Mesenchymal stem cell (in vitro differentiated cells and primary cell): Measurements from ENCODE around the gene CYP2W1.
"Not testable (repeated sequence)": the region's sequence is repeated elsewhere in the genome, so short reads cannot be mapped to it uniquely, and the experiment has no call there.

ENCODE experiments used
- DNase-seq: peaks from one replicate; pipeline ENCODE4 v3.0.0-alpha.2; 2013
- H2AFZ ChIP-seq: one replicate; pipeline ENCODE4 v1.6.1; 2013; ENCODE audit warnings: low read depth, mild to moderate bottlenecking, control low read depth, inconsistent platforms, low read length, moderate library complexity
- H2AK5ac ChIP-seq: 2 replicates; pipeline ENCODE4 v1.6.1; 2013; ENCODE audit warnings: low read length, moderate library complexity, mild to moderate bottlenecking, inconsistent platforms; ENCODE audit not compliant: severe bottlenecking
- H2BK120ac ChIP-seq: one replicate; pipeline ENCODE4 v1.6.1; 2013; ENCODE audit warnings: low read depth, mild to moderate bottlenecking, inconsistent platforms, low read length, moderate library complexity
- H2BK12ac ChIP-seq, 2 experiments: one replicate each; pipeline ENCODE4 v1.6.1; 2013; ENCODE audit warnings: inconsistent platforms in 2 of 2, low read length in 2 of 2, mild to moderate bottlenecking in 2 of 2, moderate library complexity in 2 of 2, control low read depth in 1 of 2
- H2BK15ac ChIP-seq: one replicate; pipeline ENCODE4 v1.6.1; 2013; ENCODE audit warnings: mild to moderate bottlenecking, low read depth, inconsistent platforms; ENCODE audit not compliant: poor library complexity, severe bottlenecking
- H2BK5ac ChIP-seq: 2 replicates; pipeline ENCODE4 v1.6.1; 2013; ENCODE audit warnings: low read depth, mild to moderate bottlenecking, low read length, control low read depth, inconsistent platforms; ENCODE audit not compliant: poor library complexity, severe bottlenecking
- H3K14ac ChIP-seq, 2 experiments: one replicate each; pipeline ENCODE4 v1.6.1; 2013; ENCODE audit warnings: inconsistent platforms in 2 of 2, low read length in 2 of 2, control low read depth in 1 of 2, mild to moderate bottlenecking in 1 of 2, moderate library complexity in 1 of 2
- H3K18ac ChIP-seq, 2 experiments: one replicate each; pipeline ENCODE4 v1.6.1; 2013; ENCODE audit warnings: inconsistent platforms in 2 of 2, low read length in 2 of 2, control low read depth in 1 of 2, low read depth in 1 of 2, mild to moderate bottlenecking in 1 of 2
- H3K23ac ChIP-seq, 2 experiments: one replicate each; pipeline ENCODE4 v1.6.1; 2013; ENCODE audit warnings: inconsistent platforms in 2 of 2, low read length in 2 of 2, mild to moderate bottlenecking in 2 of 2, moderate library complexity in 2 of 2, control low read depth in 1 of 2
- H3K27ac ChIP-seq: 2 replicates; pipeline ENCODE4 v1.5.1; 2013; ENCODE audit warnings: mild to moderate bottlenecking, moderate library complexity, low read length, control low read depth, inconsistent platforms; ENCODE audit not compliant: poor library complexity, severe bottlenecking
- H3K27me3 ChIP-seq, 2 experiments: 2 replicates each; pipeline versions ENCODE4 v1.6.1 to v1.7.0; 2013; ENCODE audit warnings: low read length in 2 of 2, mild to moderate bottlenecking in 2 of 2, moderate library complexity in 2 of 2, control low read depth in 1 of 2, inconsistent platforms in 1 of 2; ENCODE audit not compliant: control insufficient read depth in 1 of 2, insufficient read depth in 1 of 2
- H3K36me3 ChIP-seq, 2 experiments: 2 replicates each; pipeline versions ENCODE4 v1.6.1 to v1.7.0; 2013; ENCODE audit warnings: low read length in 2 of 2, control low read depth in 1 of 2, inconsistent platforms in 1 of 2, low read depth in 1 of 2, mild to moderate bottlenecking in 1 of 2; ENCODE audit not compliant: insufficient read depth in 2 of 2, control insufficient read depth in 1 of 2
- H3K4ac ChIP-seq, 2 experiments: one replicate each; pipeline ENCODE4 v1.6.1; 2013; ENCODE audit warnings: inconsistent platforms in 2 of 2, low read length in 2 of 2, mild to moderate bottlenecking in 2 of 2, moderate library complexity in 2 of 2, control low read depth in 1 of 2, low read depth in 1 of 2
- H3K4me1 ChIP-seq: 2 replicates; pipeline ENCODE4 v1.6.1; 2013; ENCODE audit warnings: low read depth, low read length, control low read depth; ENCODE audit not compliant: control insufficient read depth, insufficient read depth
- H3K4me2 ChIP-seq: 2 replicates; pipeline ENCODE4 v1.6.1; 2013; ENCODE audit warnings: low read length, mild to moderate bottlenecking, inconsistent platforms; ENCODE audit not compliant: poor library complexity, severe bottlenecking
- H3K4me3 ChIP-seq, 2 experiments: 2 replicates each; pipeline versions ENCODE4 v1.5.1 to v1.7.0; 2013; ENCODE audit warnings: low read length in 2 of 2, mild to moderate bottlenecking in 2 of 2, control low read depth in 1 of 2, low read depth in 1 of 2; ENCODE audit not compliant: insufficient read depth in 1 of 2
- H3K79me1 ChIP-seq: replicated peaks from 2 replicates; pipeline ENCODE4 v1.6.1; 2013; ENCODE audit warnings: mild to moderate bottlenecking, control low read depth, low read length, inconsistent platforms; ENCODE audit not compliant: poor library complexity, severe bottlenecking
- H3K9ac ChIP-seq: 2 replicates; pipeline ENCODE4 v1.7.0; 2013; ENCODE audit warnings: mild to moderate bottlenecking, low read length, moderate library complexity
- H3K9me3 ChIP-seq: 2 replicates; pipeline ENCODE4 v1.7.0; 2013; ENCODE audit warnings: mild to moderate bottlenecking, low read length; ENCODE audit not compliant: control insufficient read depth
- H4K8ac ChIP-seq: one replicate; pipeline ENCODE4 v1.6.1; 2013; ENCODE audit warnings: inconsistent platforms, mild to moderate bottlenecking, low read length, moderate library complexity
- H4K91ac ChIP-seq: one replicate; pipeline ENCODE4 v1.6.1; 2013; ENCODE audit warnings: mild to moderate bottlenecking, low read length, inconsistent platforms
- WGBS: methylation state at CpG from one replicate; pipeline ENCODE4 v1.1.7; 2013; ENCODE audit warnings: mixed read lengths; 5-methylcytosine and 5-hydroxymethylcytosine counted together

CYP2W1 gene

GRCh38 chr7:999941-1000935 lies 17.3 kb downstream of the CYP2W1 start:
- Histone ChIP-seq H3K4ac (no peak overlapping the region), H2BK12ac (no peak overlapping the region), H3K14ac (no peak overlapping the region), H3K4me2 (no peak overlapping the region), H3K36me3 (peaks cover 8 to 56% of the 10 kb centered on the region in 2 experiments), H2BK120ac (no peak overlapping the region), H3K4me3 (no peak overlapping the region), H4K91ac (no peak overlapping the region), H3K18ac (no peak overlapping the region), H3K4me1 (peaks cover 10% of the 10 kb centered on the region), H2BK15ac (no peak overlapping the region), H3K27ac (no peak overlapping the region), H3K79me1 (peaks cover 12% of the 10 kb centered on the region), H4K8ac (no peak overlapping the region), H2AK5ac (no peak overlapping the region), H3K27me3 (no peaks in the 10 kb centered on the region), H3K9ac (no peak overlapping the region), H3K9me3 (no peaks in the 10 kb centered on the region), H2AFZ (no peak overlapping the region), H2BK5ac (no peak overlapping the region), H3K23ac (no peak overlapping the region)
- 90% methylated on average over 52 of the region's 52 CpGs for WGBS
- DNase-seq = no peak

- not testable (repeated sequence) for DNase-seq, H2AFZ ChIP-seq, H3K4me3 ChIP-seq, H2BK12ac ChIP-seq, H4K8ac ChIP-seq, H3K27ac ChIP-seq, H3K27me3 ChIP-seq, H3K4me2 ChIP-seq, H2AK5ac ChIP-seq, H4K91ac ChIP-seq, H2BK120ac ChIP-seq, H3K4ac ChIP-seq, H3K23ac ChIP-seq, H3K14ac ChIP-seq, H3K18ac ChIP-seq, H2BK5ac ChIP-seq, H3K9me3 ChIP-seq, H3K9ac ChIP-seq, H2BK15ac ChIP-seq
- WGBS = 94% methylated on average over 14 of the region's 14 CpGs
- peaks cover 10% of the 10 kb centered on the region for H3K4me1 ChIP-seq
- peaks cover 8 to 57% of the 10 kb centered on the region in 2 experiments for H3K36me3 ChIP-seq
- peaks cover 13% of the 10 kb centered on the region for H3K79me1 ChIP-seq
Measured at GRCh38 chr7:1001069-1001770, 18.2 kb downstream of the CYP2W1 start.

- 100% methylated on average over 3 of the region's 4 CpGs for WGBS
- not testable (repeated sequence) for H3K14ac ChIP-seq, H3K23ac ChIP-seq, H3K9ac ChIP-seq, H3K18ac ChIP-seq, H3K27me3 ChIP-seq, H2BK120ac ChIP-seq, H3K27ac ChIP-seq, H3K4me2 ChIP-seq, H2AK5ac ChIP-seq, DNase-seq, H2BK12ac ChIP-seq, H3K4me3 ChIP-seq, H2BK15ac ChIP-seq, H3K4ac ChIP-seq, H4K8ac ChIP-seq, H3K9me3 ChIP-seq, H2BK5ac ChIP-seq, H2AFZ ChIP-seq, H4K91ac ChIP-seq
- Histone ChIP-seq H3K79me1 (peaks cover 15% of the 10 kb centered on the region), H3K36me3 (peaks cover 13 to 58% of the 10 kb centered on the region in 2 experiments), H3K4me1 (peaks cover 10% of the 10 kb centered on the region)
Measured at GRCh38 chr7:1002026-1002425, 19.0 kb downstream of the CYP2W1 start.

DNA sequence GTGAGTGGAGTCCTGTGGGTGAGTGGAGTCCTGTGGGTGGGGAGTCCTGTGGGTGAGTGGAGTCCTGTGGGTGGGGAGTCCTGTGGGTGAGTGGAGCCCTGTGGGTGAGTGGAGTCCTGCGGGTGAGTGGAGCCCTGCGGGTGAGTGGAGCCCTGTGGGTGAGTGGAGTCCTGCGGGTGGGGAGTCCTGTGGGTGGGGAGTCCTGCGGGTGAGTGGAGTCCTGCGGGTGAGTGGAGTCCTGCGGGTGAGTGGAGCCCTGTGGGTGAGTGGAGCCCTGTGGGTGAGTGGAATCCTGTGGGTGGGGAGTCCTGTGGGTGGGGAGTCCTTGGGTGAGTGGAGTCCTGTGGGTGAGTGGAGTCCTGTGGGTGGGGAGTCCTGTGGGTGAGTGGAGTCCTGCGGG lies 19.5 kb downstream of the CYP2W1 start:
- not testable (repeated sequence) for H3K23ac ChIP-seq, H3K4me3 ChIP-seq, H2AFZ ChIP-seq, DNase-seq, H3K27ac ChIP-seq, H3K14ac ChIP-seq, H3K4me2 ChIP-seq, H3K27me3 ChIP-seq, H4K91ac ChIP-seq, H2BK15ac ChIP-seq, H3K9ac ChIP-seq, H2BK120ac ChIP-seq, H2AK5ac ChIP-seq, H4K8ac ChIP-seq, H3K4ac ChIP-seq, H2BK5ac ChIP-seq, H3K9me3 ChIP-seq, H3K18ac ChIP-seq, H2BK12ac ChIP-seq
- peaks cover 16% of the 10 kb centered on the region for H3K79me1 ChIP-seq
- WGBS = 100% methylated on average over 4 of the region's 7 CpGs
- peaks cover 10% of the 10 kb centered on the region for H3K4me1 ChIP-seq
- H3K36me3 ChIP-seq = peaks cover 13 to 58% of the 10 kb centered on the region in 2 experiments
